Breast epithelium (tissue), 3 donors: Measurements from ENCODE around the gene CFAP45.

Experiments used
- POLR2AphosphoS5 ChIP-seq, 3 donors: sonication (generic); formaldehyde crosslinking; IDR thresholded peaks; one replicate each; pipeline ENCODE4 v1.6.1; 2017; ENCODE audit warnings: antibody characterized with exemption in 3 of 3
- TF ChIP-seq, protein P1 (sequence below), 3 donors: fragments of 450-650 bp; IDR thresholded peaks; one replicate each; pipeline ENCODE4 v1.5.1; 2016 to 2017; ENCODE audit warnings: antibody characterized with exemption in 3 of 3, mild to moderate bottlenecking in 3 of 3, moderate library complexity in 3 of 3

- TF ChIP-seq, protein P1, sequence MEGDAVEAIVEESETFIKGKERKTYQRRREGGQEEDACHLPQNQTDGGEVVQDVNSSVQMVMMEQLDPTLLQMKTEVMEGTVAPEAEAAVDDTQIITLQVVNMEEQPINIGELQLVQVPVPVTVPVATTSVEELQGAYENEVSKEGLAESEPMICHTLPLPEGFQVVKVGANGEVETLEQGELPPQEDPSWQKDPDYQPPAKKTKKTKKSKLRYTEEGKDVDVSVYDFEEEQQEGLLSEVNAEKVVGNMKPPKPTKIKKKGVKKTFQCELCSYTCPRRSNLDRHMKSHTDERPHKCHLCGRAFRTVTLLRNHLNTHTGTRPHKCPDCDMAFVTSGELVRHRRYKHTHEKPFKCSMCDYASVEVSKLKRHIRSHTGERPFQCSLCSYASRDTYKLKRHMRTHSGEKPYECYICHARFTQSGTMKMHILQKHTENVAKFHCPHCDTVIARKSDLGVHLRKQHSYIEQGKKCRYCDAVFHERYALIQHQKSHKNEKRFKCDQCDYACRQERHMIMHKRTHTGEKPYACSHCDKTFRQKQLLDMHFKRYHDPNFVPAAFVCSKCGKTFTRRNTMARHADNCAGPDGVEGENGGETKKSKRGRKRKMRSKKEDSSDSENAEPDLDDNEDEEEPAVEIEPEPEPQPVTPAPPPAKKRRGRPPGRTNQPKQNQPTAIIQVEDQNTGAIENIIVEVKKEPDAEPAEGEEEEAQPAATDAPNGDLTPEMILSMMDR (IDR thresholded peaks at IDR 0.05), result no peak
- no peak for TF ChIP-seq POLR2AphosphoS5 (IDR thresholded peaks at IDR 0.05)
Observed at GRCh38 chr1:159942632-159943277, 42.8 kb upstream of the CFAP45 start.
